ENCODE results near the gene C2CD2.

C2CD2 gene

DNA sequence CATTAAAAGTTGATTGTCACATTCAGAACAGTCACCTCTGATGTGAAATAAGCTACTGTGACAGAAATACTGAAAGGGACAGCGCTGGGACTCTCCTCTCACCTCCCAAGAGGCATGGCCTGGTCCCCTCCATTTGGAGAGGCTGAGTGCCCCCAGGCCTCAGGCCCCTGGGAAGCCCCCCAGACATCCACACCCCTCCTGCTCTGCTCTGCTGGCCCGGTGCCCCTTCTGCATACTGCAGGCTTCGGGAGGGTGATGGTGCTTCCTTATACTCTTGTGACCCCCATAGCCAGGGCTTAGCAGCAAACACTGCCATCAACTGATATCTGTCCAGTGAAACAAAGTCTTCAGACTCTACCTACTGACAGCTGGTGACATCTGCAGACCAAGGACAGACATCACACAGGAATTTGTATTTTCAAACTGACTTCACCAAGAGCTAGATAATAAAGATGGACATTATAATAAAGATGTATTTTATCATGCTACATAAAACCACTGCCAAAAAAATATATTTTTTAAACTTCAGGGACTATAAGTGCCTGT lies 36.9 kb downstream of the C2CD2 start:
- in situ Hi-C loops (cut with MboI; ENCODE audit: low sequenced_read_pairs): no loop called here

DNA sequence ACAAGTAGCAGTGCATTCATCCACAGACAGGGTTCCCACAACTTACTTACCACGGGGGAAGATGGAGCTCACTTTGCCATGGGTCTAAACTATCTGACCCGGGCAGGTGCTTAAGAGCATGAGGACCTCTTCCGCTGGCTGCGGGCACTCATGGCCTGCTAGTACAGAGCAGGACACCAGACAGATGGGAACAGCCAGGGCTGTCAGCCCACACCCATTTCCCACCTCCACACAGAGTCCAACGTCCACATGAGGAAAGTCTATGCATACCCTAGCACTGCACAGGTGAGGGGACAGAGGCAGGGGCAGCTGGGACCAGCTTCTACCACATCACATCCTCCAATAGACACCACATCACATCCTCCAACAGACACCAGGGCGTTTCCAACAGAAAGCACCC lies 38.9 kb downstream of the C2CD2 start:
- in situ Hi-C loops (cut with MboI; ENCODE audit: low sequenced_read_pairs): no loop called here

DNA sequence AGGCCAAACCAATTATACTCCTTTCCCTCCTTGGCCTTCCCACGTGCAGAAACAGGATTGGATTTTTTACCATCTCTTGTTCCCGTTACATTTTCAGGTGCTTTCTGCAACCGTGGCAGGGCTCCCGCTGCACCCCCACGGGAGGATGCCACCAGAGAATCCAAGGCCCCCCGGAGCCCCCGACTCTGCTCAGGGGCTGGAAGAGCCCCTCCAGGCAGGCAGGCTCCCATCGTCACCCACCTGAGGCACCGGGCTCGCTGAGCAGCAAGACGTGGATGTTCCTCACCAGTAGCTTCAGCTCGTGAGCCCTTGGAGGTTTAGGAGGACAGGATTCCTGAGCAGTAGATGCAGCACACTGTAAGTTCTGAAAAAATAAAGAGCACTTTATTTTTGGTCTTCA lies 39.5 kb downstream of the C2CD2 start:
- in situ Hi-C loops (cut with MboI; ENCODE audit: low sequenced_read_pairs): no loop called here

DNA sequence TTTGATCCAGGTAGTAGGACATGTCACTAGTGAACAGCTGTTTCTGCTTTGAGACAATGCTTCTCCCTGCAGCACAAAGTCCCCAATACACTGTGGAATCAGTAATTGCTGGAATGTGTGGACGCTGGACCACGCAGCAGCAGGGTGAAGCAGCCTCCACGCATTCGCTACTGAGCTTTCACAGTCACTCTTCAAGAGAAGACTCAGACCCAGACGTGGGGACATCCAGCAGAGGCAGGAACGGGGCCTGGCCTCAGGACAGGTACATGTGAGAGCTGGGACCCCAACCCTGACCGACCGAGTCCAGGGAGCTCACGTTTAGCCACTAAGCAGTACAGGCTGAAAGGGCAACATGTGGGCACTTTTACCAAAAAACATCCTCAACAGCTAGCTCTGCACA lies 40.6 kb downstream of the C2CD2 start:
- in situ Hi-C loops (cut with MboI; ENCODE audit: low sequenced_read_pairs): no loop called here

DNA sequence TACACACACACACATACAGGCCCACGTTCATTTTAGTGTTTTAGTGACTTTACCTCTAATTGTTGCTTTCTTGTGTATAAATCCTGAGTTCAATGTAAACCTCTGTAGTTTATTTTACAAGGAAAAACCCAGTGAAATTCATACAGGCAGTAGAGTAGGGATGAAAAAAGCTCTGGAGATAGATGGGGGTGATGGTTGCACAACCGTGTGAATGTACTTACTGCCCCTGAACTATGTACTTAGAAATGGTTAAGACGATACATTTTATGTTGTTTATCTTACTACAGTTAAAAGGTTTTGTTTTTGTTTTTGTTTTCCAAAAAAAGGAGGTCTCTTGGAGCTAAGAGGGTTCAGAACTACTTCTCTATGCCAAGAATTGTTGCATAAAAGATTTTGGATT lies 45.0 kb downstream of the C2CD2 start:
- in situ Hi-C loops (cut with MboI; ENCODE audit: low sequenced_read_pairs): no loop called here

DNA sequence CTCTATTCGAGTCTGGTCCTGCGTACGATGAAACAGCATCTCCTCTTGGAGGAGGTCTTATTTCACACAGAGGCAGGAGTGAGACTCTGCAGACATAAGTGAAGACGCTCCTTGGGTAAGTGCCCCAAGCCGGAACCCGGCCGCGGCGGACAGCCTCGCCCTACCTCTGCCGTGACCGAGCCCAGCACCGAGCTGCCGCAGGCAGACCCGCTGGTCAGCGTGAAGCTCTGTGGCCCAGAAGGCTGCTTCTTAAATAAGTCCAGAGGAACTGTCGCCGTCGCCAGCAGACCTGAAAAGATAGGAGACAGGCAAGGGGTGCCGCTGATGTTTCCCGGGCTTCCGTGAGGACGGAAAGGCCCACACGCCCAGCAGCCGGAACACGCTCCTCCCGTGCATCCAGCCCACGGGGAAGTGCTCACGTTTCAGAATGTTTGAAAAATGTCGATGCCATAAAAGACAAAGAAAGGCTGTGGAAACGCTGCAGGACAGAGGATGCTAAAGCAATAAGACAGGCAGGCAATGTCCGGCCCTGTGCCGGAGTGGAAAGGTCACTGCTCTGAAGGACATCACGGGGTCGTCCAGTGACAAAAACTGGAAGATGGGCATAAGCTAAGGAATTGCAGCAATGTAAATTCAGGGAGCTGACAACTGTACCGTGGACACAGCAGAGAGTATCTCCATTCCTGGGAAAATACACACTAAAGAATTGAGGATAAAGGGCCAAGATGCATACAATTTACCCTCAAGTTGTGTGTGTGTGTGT lies 46.1 kb downstream of the C2CD2 start:
- in situ Hi-C loops (cut with MboI; ENCODE audit: low sequenced_read_pairs): no loop called here

DNA sequence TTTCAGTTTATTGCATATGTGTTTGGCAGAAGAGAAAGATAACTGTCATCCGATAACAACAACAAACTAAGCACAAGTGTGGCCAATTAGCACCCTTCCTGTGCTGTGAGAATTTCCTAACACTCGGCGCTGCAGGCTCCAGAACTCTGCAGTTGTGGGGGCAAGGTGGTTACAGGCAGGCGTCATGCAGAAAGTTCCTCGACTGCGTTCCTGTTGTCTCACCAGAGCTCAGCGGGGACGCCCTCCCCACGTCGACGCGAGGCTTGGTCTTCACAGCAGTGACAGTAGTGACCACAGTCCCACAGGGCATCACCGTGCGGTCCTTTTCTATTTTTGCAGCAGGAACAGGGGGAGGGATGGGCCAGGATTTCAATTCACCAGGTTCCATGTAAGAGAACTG lies 47.0 kb downstream of the C2CD2 start:
- in situ Hi-C loops (cut with MboI; ENCODE audit: low sequenced_read_pairs): no loop called here

DNA sequence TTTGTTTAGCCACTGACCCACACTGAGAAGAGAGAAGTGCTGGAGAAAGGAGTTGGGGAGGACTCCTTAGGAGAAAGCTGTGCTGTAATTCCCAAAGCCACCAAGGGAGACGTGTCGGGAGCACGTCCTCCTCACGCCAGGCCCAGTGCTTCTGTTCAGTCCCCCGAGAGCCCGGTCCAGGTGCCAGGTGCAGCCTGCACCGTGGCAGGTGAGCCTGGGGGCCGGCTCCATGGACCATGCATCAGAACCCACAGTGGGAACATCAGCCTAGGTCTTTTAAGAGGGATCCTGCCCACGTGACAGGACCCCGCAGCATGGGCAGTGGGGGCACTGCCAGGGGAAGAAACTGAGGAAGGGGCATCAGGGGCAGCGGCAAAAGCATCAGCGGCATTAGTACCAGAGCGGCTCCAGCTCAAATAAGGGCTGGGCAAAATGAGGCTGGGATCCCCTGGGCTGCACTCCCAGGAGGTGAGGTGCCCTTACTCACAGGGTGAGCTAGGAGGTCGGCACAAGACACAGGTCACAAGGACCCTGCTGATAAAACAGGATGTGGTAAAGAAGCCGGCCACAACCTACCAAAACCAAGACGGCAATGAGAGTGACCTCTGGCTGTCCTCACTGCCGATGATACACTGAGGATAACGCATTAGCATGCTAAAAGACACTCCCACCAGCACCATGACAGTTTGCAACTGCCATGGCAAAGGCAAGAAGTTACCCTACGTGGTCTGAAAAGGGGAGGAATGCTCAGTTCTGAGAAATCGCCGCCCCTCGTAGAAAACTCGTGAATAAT lies 50.1 kb downstream of the C2CD2 start:
- in situ Hi-C loops (cut with MboI; ENCODE audit: low sequenced_read_pairs): no loop called here

DNA sequence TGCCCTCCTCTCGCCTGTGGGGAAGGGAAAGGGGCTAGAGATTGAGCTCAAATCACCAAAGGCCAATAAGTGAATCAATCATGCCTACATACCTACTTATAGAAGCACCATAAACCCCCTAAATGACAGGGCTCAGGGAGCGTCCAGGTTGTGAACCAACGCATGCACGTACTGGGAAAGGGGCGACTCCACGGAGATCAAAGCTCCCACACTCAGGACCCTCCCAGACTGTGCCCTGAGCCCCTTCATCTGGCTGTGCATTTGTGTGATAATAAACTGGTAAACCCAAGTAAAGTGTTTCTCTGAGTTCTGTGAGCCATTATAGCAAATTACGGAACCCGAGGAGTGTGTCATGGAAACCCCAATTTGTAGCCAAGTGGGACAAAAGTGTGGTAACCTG lies 50.9 kb downstream of the C2CD2 start:
- in situ Hi-C loops (cut with MboI; ENCODE audit: low sequenced_read_pairs): no loop called here

DNA sequence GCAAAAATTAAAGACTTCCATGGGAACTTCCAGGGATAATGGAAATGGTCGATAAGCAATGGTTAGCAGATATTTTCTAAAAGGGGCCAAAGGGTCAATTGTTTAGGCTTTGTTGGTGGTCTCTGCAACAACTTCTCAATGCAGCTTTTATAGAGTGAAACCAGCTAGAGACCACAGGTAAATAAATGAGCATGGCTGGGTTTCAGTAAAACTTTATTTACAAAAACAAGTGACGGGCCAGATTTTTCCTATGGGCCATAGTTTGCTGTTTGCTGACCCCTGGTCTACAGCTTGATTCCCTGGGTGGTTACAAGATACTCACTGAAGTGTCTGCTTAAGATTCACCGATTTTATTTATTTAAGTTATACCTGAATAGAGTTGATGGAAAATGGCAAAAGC lies 52.0 kb downstream of the C2CD2 start:
- in situ Hi-C loops (cut with MboI; ENCODE audit: low sequenced_read_pairs): no loop called here

DNA sequence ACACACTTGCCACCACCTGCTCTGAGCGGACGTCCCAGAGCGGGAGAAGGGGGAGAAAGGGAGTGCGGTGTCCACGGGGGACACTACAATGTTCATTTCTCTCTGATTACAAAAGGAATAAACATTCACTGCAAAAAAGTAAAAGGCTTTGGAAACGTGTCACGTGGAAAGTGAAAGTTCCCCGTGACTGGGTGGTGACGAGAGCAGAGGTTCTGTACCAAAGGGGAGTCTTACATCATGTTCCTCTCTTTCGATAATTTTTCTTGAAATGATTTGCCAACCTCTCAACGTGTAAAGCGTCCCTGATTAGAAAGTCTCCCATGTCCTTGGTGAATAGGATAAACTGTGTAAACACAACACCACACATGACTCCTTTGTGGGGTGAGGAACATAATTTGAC lies 52.7 kb downstream of the C2CD2 start:
- in situ Hi-C loops (cut with MboI; ENCODE audit: low sequenced_read_pairs): no loop called here

DNA sequence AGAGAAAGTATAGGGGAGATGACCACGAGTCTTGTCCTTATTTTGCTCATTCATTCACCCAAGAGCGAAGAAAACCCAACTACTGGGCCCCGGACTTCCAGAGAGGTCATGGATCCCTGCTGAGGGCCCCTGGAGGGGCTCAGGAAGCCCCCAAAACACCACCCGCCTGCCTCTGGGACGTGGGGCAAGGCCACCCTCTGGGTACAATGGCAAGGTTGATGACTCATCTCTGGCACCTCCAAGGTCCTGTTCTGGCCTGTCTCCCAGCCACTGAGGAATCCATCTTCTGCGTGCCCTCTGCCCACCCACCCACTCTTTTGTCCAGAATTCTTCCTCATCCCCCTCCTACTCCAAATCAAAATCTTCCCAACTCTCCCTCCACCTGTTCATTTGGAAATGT lies 53.4 kb downstream of the C2CD2 start:
- in situ Hi-C loops (cut with MboI; ENCODE audit: low sequenced_read_pairs): no loop called here

DNA sequence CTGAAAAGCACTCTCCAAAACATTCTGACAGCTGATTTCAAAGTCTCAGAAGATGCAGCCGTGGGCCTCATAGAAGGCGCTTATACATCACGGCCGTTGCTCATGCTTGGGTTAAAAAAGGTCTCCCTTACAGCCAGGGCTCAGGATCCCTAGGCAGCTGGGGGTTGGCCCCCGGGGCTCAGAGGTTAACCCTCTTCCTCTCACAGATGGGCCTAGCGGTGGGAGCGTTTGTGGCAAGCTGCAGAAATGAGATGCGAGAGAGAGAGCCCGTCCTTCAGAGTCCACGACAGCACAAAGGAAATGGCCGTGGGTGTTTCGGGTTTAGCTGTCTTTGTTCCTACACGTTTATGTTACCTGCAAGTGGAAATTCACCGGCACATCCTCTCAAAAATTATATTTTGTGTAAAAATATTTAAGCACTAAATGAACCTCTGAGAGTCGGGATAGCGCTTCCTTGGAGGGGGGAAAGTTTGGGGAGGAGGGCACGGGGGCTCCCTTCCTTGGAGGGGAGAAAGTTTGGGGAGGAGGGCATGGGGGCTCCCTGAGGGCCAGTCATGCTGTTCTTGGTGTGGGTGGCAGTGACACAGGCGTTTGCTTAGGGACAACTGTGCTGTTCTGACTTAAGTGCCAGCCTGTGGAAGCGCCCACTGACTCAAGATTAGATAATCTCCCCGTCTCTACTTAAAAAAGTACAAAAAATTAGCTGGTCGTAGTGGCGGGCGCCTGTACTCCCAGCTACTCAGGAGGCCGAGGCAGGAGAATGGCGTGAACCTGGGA lies 54.2 kb downstream of the C2CD2 start:
- in situ Hi-C loops (cut with MboI; ENCODE audit: low sequenced_read_pairs): no loop called here

DNA sequence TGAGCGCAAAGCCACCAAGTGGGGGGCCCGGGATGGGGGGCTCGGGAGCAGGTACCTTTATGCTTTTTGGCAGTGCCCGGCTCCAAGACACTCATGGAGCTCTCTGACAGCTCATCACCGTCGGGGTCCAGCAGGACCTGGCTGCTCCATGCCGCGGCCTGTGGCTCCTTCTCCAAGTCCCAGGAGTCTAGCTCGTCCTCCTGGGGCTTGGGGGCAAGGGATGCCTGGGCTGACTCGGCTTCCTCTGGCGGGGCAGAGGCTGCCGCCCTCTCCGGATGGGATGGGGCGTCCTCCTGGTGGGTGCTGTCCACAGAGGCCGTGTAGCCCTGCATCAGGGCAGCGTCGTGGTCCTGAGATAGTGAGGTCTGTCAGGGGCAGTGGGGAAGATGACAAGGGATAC lies 54.8 kb downstream of the C2CD2 start:
- in situ Hi-C loops (cut with MboI; ENCODE audit: low sequenced_read_pairs): no loop called here

DNA sequence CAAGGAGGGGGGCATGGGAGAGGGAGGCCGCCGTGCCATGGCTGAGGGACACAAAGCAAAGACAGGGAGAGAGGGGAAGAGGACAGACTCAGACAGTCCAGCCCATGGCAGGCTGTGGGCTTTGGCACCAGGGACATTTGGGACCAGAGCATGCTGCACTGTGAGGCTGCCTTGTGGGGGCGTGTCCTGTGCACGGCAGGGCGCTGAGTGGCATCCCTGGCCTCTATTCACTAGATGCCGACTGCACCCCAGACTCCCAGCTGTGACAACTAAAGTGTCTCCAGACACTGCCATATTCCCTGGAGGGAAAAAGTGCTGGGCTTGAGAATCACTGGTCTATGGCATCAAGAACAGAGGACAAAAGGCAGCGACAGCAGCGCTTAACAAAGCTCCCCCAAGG lies 56.1 kb downstream of the C2CD2 start:
- in situ Hi-C loops (cut with MboI; ENCODE audit: low sequenced_read_pairs): no loop called here

DNA sequence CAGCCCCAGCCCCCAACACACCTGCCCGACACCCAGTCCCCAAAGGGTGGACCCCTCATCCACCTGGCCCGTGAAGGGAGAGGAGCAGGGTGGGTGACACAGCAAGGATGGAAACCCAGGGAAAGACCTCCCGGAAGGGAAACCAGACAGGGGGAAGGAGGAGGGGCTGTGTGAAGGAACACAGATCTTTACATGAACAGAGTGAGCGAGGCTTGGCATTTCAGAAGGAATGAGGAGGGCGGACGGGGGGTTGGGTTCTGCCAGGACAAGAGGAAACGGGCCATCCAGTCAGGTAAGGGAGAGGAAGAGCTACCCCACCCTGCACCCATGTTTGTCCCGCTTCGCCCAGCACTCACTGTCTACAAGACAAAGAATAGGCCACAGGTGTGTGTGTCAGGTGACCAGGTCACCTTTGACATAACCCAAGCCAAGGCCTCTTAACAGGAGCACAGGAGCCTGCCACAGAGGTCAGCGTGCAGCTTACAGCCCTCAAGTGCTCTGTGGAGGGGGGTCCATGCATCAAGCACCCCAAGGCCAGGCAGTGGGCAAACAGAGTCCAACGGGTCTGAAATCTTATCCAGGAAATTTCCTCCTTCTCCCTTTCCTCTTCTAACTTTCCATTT lies 56.7 kb downstream of the C2CD2 start:
- in situ Hi-C loops (cut with MboI; ENCODE audit: low sequenced_read_pairs): no loop called here

DNA sequence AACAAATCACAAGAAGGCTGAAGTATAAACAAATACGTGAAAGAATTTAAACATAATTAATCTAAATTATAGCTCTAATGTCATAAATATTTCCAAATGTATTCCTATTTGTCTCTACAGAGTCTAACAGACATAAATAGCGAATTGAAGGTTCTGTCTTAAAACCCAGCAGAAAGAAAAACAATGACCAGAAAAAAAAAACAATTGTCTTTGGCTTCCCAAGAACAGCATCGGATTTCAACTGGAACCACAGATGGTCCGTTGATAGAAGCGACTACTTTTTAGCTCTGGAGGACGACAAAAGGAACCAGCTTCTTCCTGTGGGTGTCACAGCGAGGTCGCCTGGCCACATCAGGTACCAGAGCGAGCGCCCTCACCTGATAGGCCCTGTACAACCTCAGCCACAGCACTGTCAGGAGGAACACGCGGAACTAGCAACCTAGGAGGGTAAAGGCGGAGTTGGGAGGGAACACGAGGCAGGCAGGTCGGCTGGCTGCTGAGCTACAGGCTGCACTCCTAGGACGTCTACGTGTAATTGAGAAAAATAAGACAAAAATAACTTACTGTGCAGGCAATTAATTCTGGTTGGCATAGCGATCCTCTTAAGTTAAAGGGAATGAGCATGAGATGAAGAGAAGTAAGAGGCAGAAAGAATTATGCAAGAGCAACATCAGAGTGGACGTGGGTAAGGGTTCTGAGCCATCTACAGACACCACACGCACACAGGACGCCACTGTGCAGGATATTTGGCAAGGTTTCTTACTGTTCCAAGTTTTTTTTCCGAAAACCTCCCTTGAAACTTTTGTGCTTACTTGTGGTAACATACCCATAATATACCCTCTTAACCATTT lies 58.0 kb downstream of the C2CD2 start:
- in situ Hi-C loops (cut with MboI; ENCODE audit: low sequenced_read_pairs): no loop called here

DNA sequence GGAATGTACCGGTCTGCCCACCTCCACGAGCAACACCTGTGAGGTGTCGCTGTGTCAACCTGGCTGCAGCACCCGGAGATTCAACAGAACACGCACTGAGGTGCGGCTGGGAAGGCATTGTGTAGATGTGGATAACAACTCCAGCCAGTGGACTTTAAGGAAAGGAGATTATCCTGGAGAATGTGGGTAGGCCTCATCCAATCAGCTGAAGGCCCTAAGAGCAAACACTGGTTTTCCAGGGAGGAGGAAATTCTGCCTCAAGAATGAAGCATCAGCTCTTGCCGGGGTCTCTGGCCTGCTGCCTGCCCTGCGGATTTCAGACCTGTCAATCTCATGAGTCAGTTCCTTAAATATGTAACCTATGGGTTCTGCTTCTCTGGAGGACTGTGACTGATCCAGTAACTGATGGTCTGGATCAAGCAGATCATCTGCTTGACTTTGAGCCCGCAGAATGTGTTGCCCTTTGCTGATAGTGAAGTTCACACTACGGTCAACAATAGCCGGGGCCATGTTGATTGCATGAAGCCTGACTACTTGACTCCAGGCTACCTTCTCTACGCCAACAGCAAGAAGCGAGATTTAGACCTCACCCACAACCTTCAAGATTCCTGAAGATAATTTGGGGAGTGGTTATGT lies 58.8 kb downstream of the C2CD2 start:
- in situ Hi-C loops (cut with MboI; ENCODE audit: low sequenced_read_pairs): no loop called here

DNA sequence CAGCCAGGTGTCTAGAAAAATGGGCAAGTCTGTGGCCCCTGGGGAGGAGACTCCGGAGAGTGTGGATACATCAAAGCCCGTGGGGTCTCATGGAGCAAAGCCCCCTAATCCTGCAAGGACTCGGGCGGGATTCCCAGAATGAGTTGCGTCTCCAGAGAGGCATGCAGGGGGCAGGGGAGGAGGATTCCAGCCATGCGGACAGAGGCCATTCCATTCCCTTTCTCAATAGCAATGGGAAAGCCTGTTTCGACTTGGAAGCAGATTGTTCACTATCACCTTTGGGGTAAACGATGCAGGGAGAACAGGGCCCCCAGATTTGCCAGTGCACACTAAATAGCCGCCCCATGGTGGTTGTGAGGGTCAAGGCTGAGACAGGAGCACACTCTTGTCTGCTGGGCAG lies 59.3 kb downstream of the C2CD2 start:
- in situ Hi-C loops (cut with MboI; ENCODE audit: low sequenced_read_pairs): no loop called here

DNA sequence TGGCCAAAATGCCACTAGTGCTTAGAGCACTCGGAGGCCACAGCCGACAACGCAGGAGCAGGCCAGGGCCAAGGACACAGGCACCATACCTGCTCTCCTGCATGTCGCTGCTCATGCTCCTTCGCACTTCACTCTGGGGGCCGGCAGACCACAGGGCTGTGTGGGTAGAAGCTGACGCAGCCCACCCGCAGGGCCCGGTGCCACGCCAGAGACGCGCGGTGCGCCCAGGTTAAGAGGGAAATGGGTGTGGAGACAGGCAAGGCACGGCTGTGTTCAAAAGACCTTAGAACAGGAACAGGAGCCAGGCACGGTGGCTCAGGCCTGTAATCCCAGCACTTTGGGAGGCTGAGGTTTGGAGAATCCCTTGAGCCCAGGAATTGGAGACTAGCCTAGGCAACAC lies 61.1 kb downstream of the C2CD2 start:
- in situ Hi-C loops (cut with MboI; ENCODE audit: low sequenced_read_pairs): no loop called here
